Lower leg skin (tissue), 4 donors: Measurements from ENCODE around the gene C9. TPM values are rescaled to one million over a fixed set of nuclear protein-coding genes. Genes with fewer than 3 reads are reported as not detected.
"Not testable (repeated sequence)": the region's sequence is repeated elsewhere in the genome, so short reads cannot be mapped to it uniquely, and the experiment has no call there.

Experiments used
- DNase-seq, 2 donors: peaks; one replicate each; pipeline ENCODE4 v3.0.0-alpha.2; 2019; ENCODE audit warnings: low spot score in 2 of 2
- H3K4me3 ChIP-seq: fragments of 200-600 bp; sonication (generic); 2 replicates; pipeline ENCODE4 v1.5.1; 2017; ENCODE audit warnings: mild to moderate bottlenecking, low read depth; ENCODE audit not compliant: poor library complexity, severe bottlenecking
- CTCF ChIP-seq, 3 donors: fragments of 450-650 bp; IDR thresholded peaks; one replicate each; pipeline ENCODE4 v1.5.1; 2016; ENCODE audit warnings: antibody characterized with exemption in 3 of 3, mild to moderate bottlenecking in 3 of 3, moderate library complexity in 2 of 3
- POLR2A ChIP-seq, 2 donors: fragments of 450-650 bp; IDR thresholded peaks; one replicate each; pipeline ENCODE4 v1.6.1; 2016 to 2017; ENCODE audit warnings: antibody characterized with exemption in 2 of 2, mild to moderate bottlenecking in 1 of 2, moderate library complexity in 1 of 2
- WGBS, 2 donors: methylation state at CpG; one replicate each; pipeline ENCODE4 v1.1.5; 2018; 5-methylcytosine and 5-hydroxymethylcytosine counted together
- intact Hi-C: fragments of 100-400 bp; cut with DNase I; formaldehyde crosslinking; loops from one replicate; pipeline ENCODE4 v1.15.0; 2023; ENCODE audit warnings: low total_unique reads
- total RNA-seq, 4 donors: library from RNA; depleted of rRNA; stranded (reverse); fragments of >200 nt; gene quantifications; one replicate each; pipeline ENCODE4 v1.1.0, GENCODE V29; 2016

The C9 gene
- total RNA-seq, 4 donors from 2014 or later = not detected

- 83 to 87% methylated on average over 2 of the region's 2 CpGs for WGBS, 2 donors
- TF ChIP-seq POLR2A (IDR thresholded peaks at IDR 0.05) = no peak
- no peak for TF ChIP-seq CTCF (IDR thresholded peaks at IDR 0.05)
- no peak for DNase-seq
- intact Hi-C loops = no loop called here
- H3K4me3 ChIP-seq = no peak overlapping the region
Observed at GRCh38 chr5:39273314-39273954, 90.9 kb downstream of the C9 start.

GRCh38 chr5:39272869-39273231, 91.4 kb downstream of the C9 start:
- H3K4me3 ChIP-seq, DNase-seq, intact Hi-C loops: not testable (repeated sequence)
- WGBS, 2 donors = 72 to 80% methylated on average over 14 of the region's 14 CpGs

GRCh38 chr5:39270225-39270848, 94.0 kb downstream of the C9 start:
- H3K4me3 ChIP-seq = no peak overlapping the region
- TF ChIP-seq POLR2A (IDR thresholded peaks at IDR 0.05) (no peak), CTCF (IDR thresholded peaks at IDR 0.05) (no peak)
- 81% methylated on average over 2 of the region's 2 CpGs for WGBS, 2 donors
- DNase-seq = no peak
- intact Hi-C loops = no loop called here

GRCh38 chr5:39267186-39267585, 97.1 kb downstream of the C9 start:
- H3K4me3 ChIP-seq = no peak overlapping the region
- DNase-seq = no peak
- intact Hi-C loops = no loop called here
- no peak for TF ChIP-seq POLR2A (IDR thresholded peaks at IDR 0.05)
- TF ChIP-seq CTCF (IDR thresholded peaks at IDR 0.05) = no peak
- 88 to 89% methylated on average over 2 of the region's 2 CpGs for WGBS, 2 donors

- TF ChIP-seq POLR2A (IDR thresholded peaks at IDR 0.05) (no peak), CTCF (IDR thresholded peaks at IDR 0.05) (no peak)
- no peak for DNase-seq
- intact Hi-C loops = no loop called here
- no peak overlapping the region for H3K4me3 ChIP-seq
- 0 to 3% methylated on average over 2 of the region's 2 CpGs for WGBS, 2 donors
Observed at GRCh38 chr5:39266442-39266841, 97.9 kb downstream of the C9 start.

GRCh38 chr5:39264528-39264927, 99.8 kb downstream of the C9 start:
- intact Hi-C loops = no loop called here
- no peak for TF ChIP-seq CTCF (IDR thresholded peaks at IDR 0.05)
- TF ChIP-seq POLR2A (IDR thresholded peaks at IDR 0.05) = no peak
- H3K4me3 ChIP-seq = no peak overlapping the region
- DNase-seq = no peak
- 95 to 96% methylated on average over 1 of the region's 1 CpG for WGBS, 2 donors
